NB4 (cell line): ENCODE data around the gene CYP4F2.
"Not testable (repeated sequence)": the region's sequence is repeated elsewhere in the genome, so short reads cannot be mapped to it uniquely, and the experiment has no call there.

ENCODE experiments used
- CTCF ChIP-seq: IDR thresholded peaks from one replicate; pipeline ENCODE4 v1.5.1; 2012; ENCODE audit warnings: low read depth, low read length
- POLR2A ChIP-seq: IDR thresholded peaks from 2 replicates; pipeline ENCODE4 v1.6.1; 2011; ENCODE audit warnings: mild to moderate bottlenecking; ENCODE audit not compliant: insufficient read length; ENCODE audit errors: extremely low read depth

- TF ChIP-seq CTCF, POLR2A: not testable (repeated sequence)
These were observed 14.5 kb downstream of the CYP4F2 start for GRCh38 chr19:15883329-15883728.
